Mesothelial cell of epicardium (in vitro differentiated cells): ENCODE results near the gene TASOR. TPM values are rescaled to one million over a fixed set of nuclear protein-coding genes. Genes with fewer than 3 reads are reported as not detected.
"Not testable (repeated sequence)": the region's sequence is repeated elsewhere in the genome, so short reads cannot be mapped to it uniquely, and the experiment has no call there.

Experiments
- DNase-seq, 2 experiments: peaks; one replicate each; pipeline ENCODE4 v3.0.0; 2021; ENCODE audit warnings: low spot score in 2 of 2; ENCODE audit not compliant: unreplicated experiment in 2 of 2
- H3K27ac Mint-ChIP-seq: 2 replicates; pipeline ENCODE4 v1.8.0; 2021; ENCODE audit warnings: mixed read lengths
- H3K27me3 Mint-ChIP-seq: 2 replicates; pipeline ENCODE4 v1.8.0; 2021; ENCODE audit warnings: low read depth, mixed read lengths
- H3K36me3 Mint-ChIP-seq: 2 replicates; pipeline ENCODE4 v1.8.0; 2021; ENCODE audit warnings: mixed read lengths
- H3K4me1 Mint-ChIP-seq: 2 replicates; pipeline ENCODE4 v1.8.0; 2021; ENCODE audit warnings: mixed read lengths
- H3K4me3 Mint-ChIP-seq: 2 replicates; pipeline ENCODE4 v1.8.0; 2021; ENCODE audit warnings: mild to moderate bottlenecking, moderate library complexity, mixed read lengths
- H3K9me3 Mint-ChIP-seq: 2 replicates; pipeline ENCODE4 v1.8.0; 2021; ENCODE audit warnings: mixed read lengths
- CTCF ChIP-seq: fragments of 200-600 bp; sonication (generic); IDR thresholded peaks from one replicate; pipeline ENCODE4 v1.5.0; 2021; ENCODE audit warnings: antibody characterized with exemption; ENCODE audit not compliant: unreplicated experiment
- total RNA-seq: library from RNA; stranded (reverse); gene quantifications from 3 replicates; pipeline ENCODE4 v1.2.1, GENCODE V29; 2021

Gene TASOR
- total RNA-seq, 1 donor from 2014 or later, result 83.9 TPM

- H3K9me3 Mint-ChIP-seq, result no peaks in the 10 kb centered on the region
- no peak for DNase-seq
Measured at GRCh38 chr3:56694867-56695683, 12.0 kb upstream of the TASOR start.

GRCh38 chr3:56693750-56694149 lies 10.7 kb upstream of the TASOR start:
- H3K27ac Mint-ChIP-seq, result no peak overlapping the region
- H3K27me3 Mint-ChIP-seq, result no peaks in the 10 kb centered on the region
- no peak for TF ChIP-seq CTCF
- no peak for DNase-seq
- peaks cover 2% of the 10 kb centered on the region for H3K4me1 Mint-ChIP-seq
- H3K4me3 Mint-ChIP-seq, result no peak overlapping the region
- H3K36me3 Mint-ChIP-seq, result no peaks in the 10 kb centered on the region
- no peaks in the 10 kb centered on the region for H3K9me3 Mint-ChIP-seq

More at GRCh38 chr3:56694867-56695683, 12.0 kb upstream of the TASOR start:
- Mint-ChIP-seq H3K27me3 (no peaks in the 10 kb centered on the region), H3K4me3 (no peak overlapping the region), H3K36me3 (no peaks in the 10 kb centered on the region), H3K4me1 (peaks cover 5% of the 10 kb centered on the region), H3K27ac (no peak overlapping the region)
- no peak for TF ChIP-seq CTCF

GRCh38 chr3:56692520-56693433 lies 9.7 kb upstream of the TASOR start:
- not testable (repeated sequence) for H3K27me3 Mint-ChIP-seq, H3K9me3 Mint-ChIP-seq, H3K4me1 Mint-ChIP-seq, DNase-seq, H3K27ac Mint-ChIP-seq, H3K36me3 Mint-ChIP-seq, H3K4me3 Mint-ChIP-seq

GRCh38 chr3:56692001-56692365 lies 8.9 kb upstream of the TASOR start:
- not testable (repeated sequence) for H3K4me1 Mint-ChIP-seq, H3K27ac Mint-ChIP-seq, H3K36me3 Mint-ChIP-seq, H3K9me3 Mint-ChIP-seq, H3K27me3 Mint-ChIP-seq, DNase-seq, H3K4me3 Mint-ChIP-seq

- no peak for DNase-seq
- H3K27ac Mint-ChIP-seq, result no peak overlapping the region
- H3K4me3 Mint-ChIP-seq, result no peak overlapping the region
- H3K27me3 Mint-ChIP-seq, result no peaks in the 10 kb centered on the region
- peaks cover 7% of the 10 kb centered on the region for H3K4me1 Mint-ChIP-seq
- no peaks in the 10 kb centered on the region for H3K36me3 Mint-ChIP-seq
- no peak for TF ChIP-seq CTCF
- no peaks in the 10 kb centered on the region for H3K9me3 Mint-ChIP-seq
Measured at GRCh38 chr3:56691165-56692000, 8.3 kb upstream of the TASOR start.

GRCh38 chr3:56689303-56689702 lies 6.2 kb upstream of the TASOR start:
- peaks cover 1% of the 10 kb centered on the region for H3K36me3 Mint-ChIP-seq
- no peak overlapping the region for H3K4me3 Mint-ChIP-seq
- H3K27ac Mint-ChIP-seq, result no peak overlapping the region
- peaks cover 5% of the 10 kb centered on the region for H3K4me1 Mint-ChIP-seq
- DNase-seq, result no peak
- TF ChIP-seq CTCF, result no peak
- peaks cover 2% of the 10 kb centered on the region for H3K9me3 Mint-ChIP-seq
- no peaks in the 10 kb centered on the region for H3K27me3 Mint-ChIP-seq
